Testis (tissue), 2 donors: ENCODE measurements around the gene PRR16.
"Not testable (repeated sequence)": the region's sequence is repeated elsewhere in the genome, so short reads cannot be mapped to it uniquely, and the experiment has no call there.

Experiments
- CTCF ChIP-seq, 3 experiments: fragments of 450-650 bp in 2 of 3; fragments of 200-600 bp in 1 of 3; sonication (generic) in 1 of 3; IDR thresholded peaks; one replicate each; pipeline ENCODE4 v1.5.1; 2016 to 2019; ENCODE audit warnings: antibody characterized with exemption in 3 of 3, mild to moderate bottlenecking in 2 of 3, moderate library complexity in 1 of 3
- POLR2A ChIP-seq: fragments of 450-650 bp; IDR thresholded peaks from one replicate; pipeline ENCODE4 v1.6.1; 2017; ENCODE audit warnings: antibody characterized with exemption, mild to moderate bottlenecking, moderate library complexity

GRCh38 chr5:120702817-120703538 is 238.9 kb downstream of the PRR16 start:
- not testable (repeated sequence) for TF ChIP-seq POLR2A; CTCF (IDR thresholded peaks at IDR 0.05)
